K562 (cell line): ENCODE data around the gene LRP6.

Source experiments
- EZH2 ChIP-seq: IDR thresholded peaks from 2 replicates; pipeline ENCODE4 v1.6.1; 2012; ENCODE audit warnings: low read depth, mild to moderate bottlenecking, inconsistent platforms, low read length, borderline replicate concordance
- SUPT5H ChIP-seq: fragments of 450-650 bp; IDR thresholded peaks from 2 replicates; pipeline ENCODE4 v1.6.1; 2016
- TF ChIP-seq, protein P1 (sequence below): fragments of 450-650 bp; IDR thresholded peaks from 2 replicates; pipeline ENCODE4 v1.6.1; 2016; ENCODE audit warnings: missing biosample characterization, missing genetic modification characterization
- TF ChIP-seq, protein P2 (sequence below): sonication (generic); formaldehyde crosslinking; IDR thresholded peaks from 2 replicates; pipeline ENCODE4 v1.5.0; 2020; ENCODE audit warnings: missing genetic modification reagents
- TF ChIP-seq, protein P3 (sequence below), 3 experiments: IDR thresholded peaks in 2 of 3; conservative IDR thresholded peaks in 1 of 3; 2 replicates each; pipeline ENCODE4 v1.5.1; 2011 to 2012; ENCODE audit warnings: low read length in 3 of 3, mild to moderate bottlenecking in 3 of 3, control low read depth in 2 of 3, improper control_type of control experiment in 1 of 3, inconsistent platforms in 1 of 3, low read depth in 1 of 3, mixed read lengths in 1 of 3, moderate library complexity in 1 of 3; ENCODE audit not compliant: insufficient read depth in 2 of 3

DNA sequence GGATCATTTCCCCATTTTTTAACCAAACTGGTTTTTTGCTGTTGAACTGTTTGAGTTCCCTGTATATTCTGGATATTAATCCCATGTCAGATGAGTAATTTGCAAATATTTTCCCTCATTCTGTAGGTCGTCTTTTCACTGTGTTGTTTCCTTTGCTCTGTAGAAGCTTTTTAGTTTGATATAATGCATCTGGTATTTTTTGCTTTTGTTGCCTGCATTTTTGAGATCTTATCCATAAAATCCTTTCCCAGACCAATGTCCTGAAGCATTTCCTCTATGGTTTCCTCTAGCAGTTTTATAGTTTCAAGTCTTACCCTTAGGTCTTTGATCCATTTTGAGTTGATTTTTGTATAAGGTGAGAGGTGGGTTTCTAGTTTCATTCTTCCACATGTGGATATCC, 71.3 kb downstream of the LRP6 start:
- TF ChIP-seq, protein P1, sequence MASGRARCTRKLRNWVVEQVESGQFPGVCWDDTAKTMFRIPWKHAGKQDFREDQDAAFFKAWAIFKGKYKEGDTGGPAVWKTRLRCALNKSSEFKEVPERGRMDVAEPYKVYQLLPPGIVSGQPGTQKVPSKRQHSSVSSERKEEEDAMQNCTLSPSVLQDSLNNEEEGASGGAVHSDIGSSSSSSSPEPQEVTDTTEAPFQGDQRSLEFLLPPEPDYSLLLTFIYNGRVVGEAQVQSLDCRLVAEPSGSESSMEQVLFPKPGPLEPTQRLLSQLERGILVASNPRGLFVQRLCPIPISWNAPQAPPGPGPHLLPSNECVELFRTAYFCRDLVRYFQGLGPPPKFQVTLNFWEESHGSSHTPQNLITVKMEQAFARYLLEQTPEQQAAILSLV (tag): no peak
- TF ChIP-seq SUPT5H: no peak
- no peak for TF ChIP-seq EZH2
- TF ChIP-seq, protein P2, sequence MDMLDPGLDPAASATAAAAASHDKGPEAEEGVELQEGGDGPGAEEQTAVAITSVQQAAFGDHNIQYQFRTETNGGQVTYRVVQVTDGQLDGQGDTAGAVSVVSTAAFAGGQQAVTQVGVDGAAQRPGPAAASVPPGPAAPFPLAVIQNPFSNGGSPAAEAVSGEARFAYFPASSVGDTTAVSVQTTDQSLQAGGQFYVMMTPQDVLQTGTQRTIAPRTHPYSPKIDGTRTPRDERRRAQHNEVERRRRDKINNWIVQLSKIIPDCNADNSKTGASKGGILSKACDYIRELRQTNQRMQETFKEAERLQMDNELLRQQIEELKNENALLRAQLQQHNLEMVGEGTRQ (CRISPR knock-in tag): no peak
- TF ChIP-seq, protein P3, sequence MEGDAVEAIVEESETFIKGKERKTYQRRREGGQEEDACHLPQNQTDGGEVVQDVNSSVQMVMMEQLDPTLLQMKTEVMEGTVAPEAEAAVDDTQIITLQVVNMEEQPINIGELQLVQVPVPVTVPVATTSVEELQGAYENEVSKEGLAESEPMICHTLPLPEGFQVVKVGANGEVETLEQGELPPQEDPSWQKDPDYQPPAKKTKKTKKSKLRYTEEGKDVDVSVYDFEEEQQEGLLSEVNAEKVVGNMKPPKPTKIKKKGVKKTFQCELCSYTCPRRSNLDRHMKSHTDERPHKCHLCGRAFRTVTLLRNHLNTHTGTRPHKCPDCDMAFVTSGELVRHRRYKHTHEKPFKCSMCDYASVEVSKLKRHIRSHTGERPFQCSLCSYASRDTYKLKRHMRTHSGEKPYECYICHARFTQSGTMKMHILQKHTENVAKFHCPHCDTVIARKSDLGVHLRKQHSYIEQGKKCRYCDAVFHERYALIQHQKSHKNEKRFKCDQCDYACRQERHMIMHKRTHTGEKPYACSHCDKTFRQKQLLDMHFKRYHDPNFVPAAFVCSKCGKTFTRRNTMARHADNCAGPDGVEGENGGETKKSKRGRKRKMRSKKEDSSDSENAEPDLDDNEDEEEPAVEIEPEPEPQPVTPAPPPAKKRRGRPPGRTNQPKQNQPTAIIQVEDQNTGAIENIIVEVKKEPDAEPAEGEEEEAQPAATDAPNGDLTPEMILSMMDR (IDR thresholded peaks at IDR 0.05 in 2 of 3, conservative IDR thresholded peaks at IDR 0.05 in 1 of 3; ENCODE audit: insufficient read depth in 2 of 3, low read depth in 1 of 3, low read length in 3 of 3): no peak
